ENCODE data around the gene MYH7B. TPM values are rescaled to one million over a fixed set of nuclear protein-coding genes. Genes with fewer than 3 reads are reported as not detected.

MYH7B gene
- total RNA-seq (100 to 1,000 TPM in 2 of 4 donors, 10 to 100 TPM in 2; 43.3 to 134 (median 99.2) TPM), polyA plus RNA-seq (125 TPM)
- long read RNA-seq, donor 1, partial matches to known transcripts: 93 of 124 reads
- long read RNA-seq, donor 1, other reads (novel, unspliced or antisense): 29 of 124 reads
- long read RNA-seq, donor 2, partial matches to known transcripts: 51 of 79 reads
- long read RNA-seq, donor 2, other reads (novel, unspliced or antisense): 26 of 79 reads
- long read RNA-seq, donor 3, partial matches to known transcripts: 15 of 28 reads
- long read RNA-seq, donor 3, other reads (novel, unspliced or antisense): 9 of 28 reads
- long read RNA-seq, donor 4, partial matches to known transcripts: 57 of 89 reads
- long read RNA-seq, donor 4, other reads (novel, unspliced or antisense): 31 of 89 reads

DNA sequence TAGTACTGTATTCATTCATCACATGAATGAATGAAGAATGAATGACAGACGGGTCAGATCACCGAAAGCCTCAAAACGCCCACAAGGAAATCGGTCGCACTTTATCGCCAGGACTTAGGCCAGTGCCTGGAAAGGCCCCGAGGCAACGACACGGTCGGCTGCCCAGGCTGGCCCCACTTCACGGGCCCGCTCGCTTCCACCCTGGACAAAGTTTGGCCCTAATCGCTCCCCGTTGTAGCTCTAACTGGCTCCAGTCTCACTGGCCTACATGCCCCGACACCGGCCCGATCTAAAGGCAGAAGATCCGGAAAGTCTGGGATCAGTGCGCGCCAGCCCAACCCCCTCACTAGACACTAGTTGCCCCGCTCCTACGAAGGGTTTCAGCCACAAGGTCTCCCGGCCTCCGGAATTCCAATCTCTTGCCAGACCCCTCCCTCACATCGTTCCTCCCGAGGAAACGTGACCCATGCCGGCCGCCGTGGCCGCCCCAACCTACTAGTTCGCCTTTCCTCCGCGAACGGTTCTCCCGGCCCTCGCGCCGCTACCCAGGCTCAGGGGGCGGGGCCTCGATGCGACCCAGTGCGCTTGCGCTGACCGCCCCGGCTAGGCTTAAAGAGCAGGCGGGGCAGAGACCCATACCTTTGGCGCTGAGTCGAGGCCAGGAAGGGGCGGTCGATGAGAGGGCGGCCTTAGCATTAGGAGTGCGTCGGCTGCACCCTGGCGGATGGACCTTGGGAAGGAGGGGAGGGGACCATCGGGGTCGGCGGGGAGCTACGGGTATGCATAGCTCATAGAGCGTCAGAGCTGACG lies at the start of gene MYH7B, which contains the start of gene GSS:
Gene MYH7B, plus strand, starts transcription at position 638 of the 810 bp plus-strand sequence. CDS start 22,138 bp downstream, outside the sequence.
Gene GSS, minus strand, starts transcription at position 576 of the 810 bp plus-strand sequence. CDS start 3,954 bp downstream, outside the sequence.
- intact Hi-C loops (cut with DNase I): loop anchor here in 3 of 4 donors (2.0 to 5.0 kb wide), 2 partner anchors 81 to 83 kb away; partner anchors contain the start of gene GGT7 (in 1 of the 3)
- under 1% methylated on average over 62 of the region's 62 CpGs for WGBS
- peak within 1 kb of the TSS; percentile 46 for H3K4me3 ChIP-seq (ENCODE audit: low read length)

DNA sequence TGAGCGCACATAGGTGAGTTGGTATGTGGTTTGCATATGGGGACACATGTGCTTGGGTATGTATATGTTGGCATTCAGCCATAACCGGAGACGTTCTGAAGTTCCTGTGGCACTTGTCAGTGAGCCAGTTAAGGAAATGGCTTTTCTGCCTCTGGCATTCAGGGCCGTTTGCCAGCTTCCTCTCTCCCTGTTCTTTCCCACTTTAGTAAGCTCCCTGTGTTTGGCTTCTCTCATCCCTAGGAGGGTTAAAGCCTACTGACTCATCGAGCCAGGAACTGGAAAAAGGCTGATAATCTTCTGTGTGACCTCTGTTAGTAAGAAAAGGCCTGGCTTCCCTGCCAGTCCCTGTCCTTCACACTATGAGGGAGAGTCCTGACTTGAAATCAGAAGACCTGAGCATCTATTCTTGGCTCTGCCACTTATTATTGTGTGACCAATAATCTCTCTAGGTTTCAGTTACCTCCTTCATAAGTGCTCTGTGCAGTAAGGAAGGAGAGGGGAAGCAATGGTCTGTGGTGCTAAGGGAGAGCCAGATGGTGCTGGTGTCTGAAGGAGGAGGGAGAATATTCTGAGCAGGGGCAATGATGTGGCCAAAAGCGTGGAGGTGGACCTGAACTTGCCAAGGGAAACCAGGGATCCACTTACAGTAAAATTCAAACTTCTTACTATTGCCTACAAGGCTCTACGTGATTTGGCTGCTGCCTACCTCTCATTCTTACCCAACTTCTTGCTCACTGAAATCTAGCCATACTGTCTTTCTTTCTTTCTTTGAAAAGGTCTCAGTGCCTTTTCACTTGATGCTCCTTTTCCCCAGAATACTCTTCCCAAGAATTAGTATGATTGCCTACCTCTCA lies 47.8 kb upstream of the MYH7B start:
- DNase-seq (peak; percentile 69 to 84 (median 79)), ATAC-seq (peak; percentile 93 to 98)
- Histone ChIP-seq H3K27me3 (ENCODE audit: control insufficient read depth, insufficient read depth) (no peaks in the 10 kb centered on the region), H3K27ac (ENCODE audit: low read length) (peak overlapping the region; percentile 99), H3K9me3 (ENCODE audit: control insufficient read depth, low read length) (no peaks in the 10 kb centered on the region), H3K4me3 (ENCODE audit: low read length) (no peak overlapping the region), H3K4me1 (ENCODE audit: control insufficient read depth, insufficient read depth, low read length) (peaks cover 10% of the 10 kb centered on the region)
- intact Hi-C loops (cut with DNase I): no loop called here
- 24% methylated on average over 7 of the region's 7 CpGs for WGBS

More for the DNA sequence above, at the start of gene MYH7B, which contains the start of gene GSS:
- H3K9me3 ChIP-seq (ENCODE audit: control insufficient read depth, low read length): no peaks in the 10 kb centered on the region
- peak; percentile 97 for ATAC-seq
- H3K27me3 ChIP-seq (ENCODE audit: control insufficient read depth, insufficient read depth): no peaks in the 10 kb centered on the region
- DNase-seq: peak; percentile 98 to 100 (median 100)
- H3K4me1 ChIP-seq (ENCODE audit: control insufficient read depth, insufficient read depth, low read length): no peaks in the 10 kb centered on the region
- H3K27ac ChIP-seq (ENCODE audit: low read length): peak within 1 kb of the TSS; percentile 71

DNA sequence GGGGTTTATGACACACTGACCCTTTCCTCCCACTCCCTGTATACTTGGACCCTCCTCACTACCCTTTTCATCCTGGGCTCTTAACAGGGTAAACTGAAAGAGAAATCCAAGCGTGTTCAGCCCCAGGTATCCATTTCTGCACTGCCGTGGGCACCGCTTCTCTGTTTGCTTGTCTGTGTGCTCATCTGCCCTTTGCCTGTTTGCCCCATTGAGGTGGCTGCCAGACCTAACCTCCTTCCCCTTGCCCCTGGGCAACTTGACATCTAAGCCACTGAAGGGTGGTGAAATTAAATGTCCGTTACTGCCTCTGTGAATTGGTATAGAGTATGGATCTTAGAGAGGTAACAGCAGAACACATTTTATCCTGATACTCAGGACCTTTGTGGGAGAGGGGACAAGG lies 40.5 kb upstream of the MYH7B start:
- Histone ChIP-seq H3K9me3 (ENCODE audit: control insufficient read depth, low read length) (no peaks in the 10 kb centered on the region), H3K27ac (ENCODE audit: low read length) (peak overlapping the region; percentile 25), H3K4me1 (ENCODE audit: control insufficient read depth, insufficient read depth, low read length) (peaks cover 11% of the 10 kb centered on the region), H3K4me3 (ENCODE audit: low read length) (no peak overlapping the region), H3K27me3 (ENCODE audit: control insufficient read depth, insufficient read depth) (no peaks in the 10 kb centered on the region)
- no peak for ATAC-seq
- intact Hi-C loops (cut with DNase I): no loop called here
- WGBS: 91% methylated on average over 4 of the region's 4 CpGs
- no peak for DNase-seq

DNA sequence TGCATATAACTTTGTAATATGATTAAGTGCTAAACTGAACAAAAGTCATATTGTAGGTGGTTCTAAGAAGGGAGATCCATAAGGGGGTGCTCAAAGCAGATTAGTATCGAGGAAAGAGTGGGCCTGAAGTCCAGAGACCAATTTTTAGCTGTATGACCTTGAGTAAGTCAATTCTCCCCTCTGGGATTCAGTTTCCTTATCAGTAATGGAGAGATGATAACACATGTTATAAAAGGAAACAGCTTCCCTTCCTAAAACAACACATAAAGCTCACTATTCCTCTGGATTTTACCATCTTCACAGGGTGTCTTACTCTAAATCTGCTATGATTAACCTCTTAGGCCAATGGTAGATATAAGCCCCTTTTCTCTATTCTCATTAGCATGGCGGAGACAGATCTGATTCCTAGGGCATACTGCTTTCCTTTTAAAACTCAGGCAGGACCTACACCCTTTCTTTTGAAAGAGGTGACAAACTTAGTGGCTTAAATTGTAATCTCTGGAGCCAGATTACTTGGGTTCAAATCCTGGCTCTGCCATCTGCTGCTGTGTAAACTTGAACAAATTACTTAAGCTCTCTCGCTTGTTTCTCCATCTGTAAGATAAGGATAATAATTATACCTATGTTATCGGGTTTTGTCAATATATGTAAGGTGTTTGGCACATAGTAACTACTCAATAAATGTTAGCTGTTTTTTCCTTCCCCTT lies 39.8 kb upstream of the MYH7B start:
- Histone ChIP-seq H3K9me3 (ENCODE audit: control insufficient read depth, low read length) (no peaks in the 10 kb centered on the region), H3K27me3 (ENCODE audit: control insufficient read depth, insufficient read depth) (no peaks in the 10 kb centered on the region), H3K4me3 (ENCODE audit: low read length) (no peak overlapping the region), H3K4me1 (ENCODE audit: control insufficient read depth, insufficient read depth, low read length) (peaks cover 11% of the 10 kb centered on the region), H3K27ac (ENCODE audit: low read length) (no peak overlapping the region)
- intact Hi-C loops (cut with DNase I): no loop called here
- DNase-seq (no peak), ATAC-seq (no peak)
- 75% methylated on average over 4 of the region's 4 CpGs for WGBS

DNA sequence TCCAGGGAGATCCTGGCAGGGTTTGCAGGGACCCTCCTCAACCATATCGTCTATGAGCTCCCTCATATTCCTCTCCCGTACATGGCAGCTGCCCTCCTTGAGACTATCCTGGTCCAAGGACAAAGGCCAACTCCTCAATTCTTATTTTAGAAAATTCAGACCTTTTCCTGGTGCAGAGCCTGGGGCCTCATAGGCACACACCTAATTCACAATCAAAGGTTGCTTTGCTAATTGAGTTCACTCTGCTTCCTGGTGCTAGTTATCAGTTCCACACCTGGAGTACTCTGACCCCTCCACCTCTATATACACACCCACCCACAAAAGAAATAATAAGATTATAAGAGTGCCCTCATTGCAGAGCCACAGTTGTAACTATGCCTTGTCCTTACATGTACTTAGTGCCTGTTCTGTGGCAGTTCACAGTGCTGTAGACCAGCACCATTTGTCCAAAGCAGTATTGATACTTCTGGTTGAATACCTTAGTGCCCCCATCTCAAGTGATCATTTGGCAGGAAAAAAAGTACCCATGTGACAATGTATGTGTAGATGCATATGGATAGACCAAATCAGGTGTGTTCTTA lies 38.8 kb upstream of the MYH7B start:
- Histone ChIP-seq H3K9me3 (ENCODE audit: control insufficient read depth, low read length) (no peaks in the 10 kb centered on the region), H3K4me3 (ENCODE audit: low read length) (no peak overlapping the region), H3K27ac (ENCODE audit: low read length) (no peak overlapping the region), H3K4me1 (ENCODE audit: control insufficient read depth, insufficient read depth, low read length) (peaks cover 11% of the 10 kb centered on the region), H3K27me3 (ENCODE audit: control insufficient read depth, insufficient read depth) (no peaks in the 10 kb centered on the region)
- ATAC-seq (peak in 1 of 2 donors; percentile 32), DNase-seq (no peak)
- intact Hi-C loops (cut with DNase I): no loop called here
- 56% methylated on average over 2 of the region's 2 CpGs for WGBS

DNA sequence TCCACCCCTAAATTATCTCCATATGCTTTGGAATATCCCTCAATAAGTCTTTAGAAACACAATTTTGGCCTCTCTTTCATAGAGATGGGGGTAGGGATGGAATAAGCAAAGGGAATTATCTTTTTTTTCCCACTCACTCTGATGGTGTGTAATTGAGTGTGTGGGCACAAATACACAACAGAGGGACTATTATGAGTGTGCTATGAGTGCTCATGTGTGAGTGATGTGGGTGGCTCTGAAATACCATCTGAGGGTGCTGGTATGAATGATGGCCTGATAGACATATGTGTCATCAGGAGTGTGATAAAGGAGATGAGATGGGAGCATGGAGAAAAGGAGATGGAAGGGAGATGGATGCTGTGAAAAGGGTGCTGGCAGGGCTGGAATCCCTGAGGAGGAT lies 35.6 kb upstream of the MYH7B start:
- H3K27me3 ChIP-seq (ENCODE audit: control insufficient read depth, insufficient read depth): no peaks in the 10 kb centered on the region
- H3K4me3 ChIP-seq (ENCODE audit: low read length): no peak overlapping the region
- H3K27ac ChIP-seq (ENCODE audit: low read length): no peak overlapping the region
- H3K9me3 ChIP-seq (ENCODE audit: control insufficient read depth, low read length): no peaks in the 10 kb centered on the region
- ATAC-seq: no peak
- DNase-seq: no peak
- intact Hi-C loops (cut with DNase I): no loop called here
- peaks cover 2% of the 10 kb centered on the region for H3K4me1 ChIP-seq (ENCODE audit: control insufficient read depth, insufficient read depth, low read length)

DNA sequence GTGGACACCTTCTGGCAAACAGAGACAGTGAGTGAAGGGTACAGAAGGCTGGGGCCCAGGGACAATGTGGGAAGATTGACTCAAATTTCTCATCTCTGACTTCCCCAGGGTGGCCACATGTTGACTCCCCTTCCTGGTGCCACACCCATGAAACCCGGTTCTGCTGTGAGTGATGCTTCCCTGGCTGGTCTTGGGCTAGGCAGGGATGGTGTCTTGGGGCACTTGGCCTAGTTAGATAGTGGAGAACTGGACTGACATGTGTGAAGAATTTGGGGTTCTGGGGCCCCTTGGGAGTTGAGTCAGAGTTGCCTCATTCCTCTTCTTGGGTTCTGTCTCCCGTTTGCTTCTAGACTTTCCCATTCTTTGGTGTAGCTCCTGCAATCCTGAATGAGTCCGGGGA lies 34.2 kb upstream of the MYH7B start:
- no peak overlapping the region for H3K4me3 ChIP-seq (ENCODE audit: low read length)
- H3K27ac ChIP-seq (ENCODE audit: low read length): peak overlapping the region; percentile 20
- H3K4me1 ChIP-seq (ENCODE audit: control insufficient read depth, insufficient read depth, low read length): peaks cover 2% of the 10 kb centered on the region
- no peaks in the 10 kb centered on the region for H3K27me3 ChIP-seq (ENCODE audit: control insufficient read depth, insufficient read depth)
- intact Hi-C loops (cut with DNase I): no loop called here
- no peaks in the 10 kb centered on the region for H3K9me3 ChIP-seq (ENCODE audit: control insufficient read depth, low read length)
- ATAC-seq (no peak), DNase-seq (no peak)
- 61% methylated on average over 3 of the region's 3 CpGs for WGBS

DNA sequence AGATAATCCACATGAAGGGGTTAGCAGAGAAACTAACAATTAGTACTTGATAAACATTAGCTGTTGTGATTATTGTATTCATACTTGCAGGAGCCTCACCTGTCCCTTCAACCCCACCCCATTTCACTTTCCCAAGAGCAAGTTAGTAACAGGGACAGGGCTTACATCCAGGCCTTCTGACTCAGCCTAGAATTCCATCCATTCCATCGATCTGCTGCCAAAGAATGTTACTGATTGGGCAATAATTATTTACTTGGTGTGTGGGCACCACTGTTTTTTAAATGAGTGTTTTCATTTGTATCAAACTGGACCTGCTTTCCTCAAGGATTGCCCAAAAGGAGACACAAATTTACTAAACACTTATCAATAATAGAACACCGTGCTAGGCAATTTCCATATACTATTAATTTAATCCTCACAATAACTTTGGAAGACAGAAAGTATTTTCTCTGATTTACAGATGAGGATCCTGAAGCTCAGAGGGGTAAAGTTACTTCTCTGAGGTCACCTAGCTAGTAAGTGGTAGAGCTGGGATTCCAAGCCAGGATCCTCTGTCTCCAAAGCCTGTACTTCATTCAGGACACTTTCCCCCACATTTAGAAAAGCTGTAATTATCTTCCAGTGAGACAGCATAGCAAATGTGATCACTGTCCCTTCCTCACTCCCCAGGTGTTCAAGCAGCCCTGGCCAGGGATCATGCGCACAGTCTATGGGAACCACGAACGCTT lies 32.9 kb upstream of the MYH7B start:
- ATAC-seq (peak; percentile 61 to 73), DNase-seq (no peak)
- intact Hi-C loops (cut with DNase I): no loop called here
- Histone ChIP-seq H3K4me1 (ENCODE audit: control insufficient read depth, insufficient read depth, low read length) (peaks cover 2% of the 10 kb centered on the region), H3K27ac (ENCODE audit: low read length) (peak overlapping the region; percentile 26), H3K4me3 (ENCODE audit: low read length) (no peak overlapping the region), H3K9me3 (ENCODE audit: control insufficient read depth, low read length) (no peaks in the 10 kb centered on the region), H3K27me3 (ENCODE audit: control insufficient read depth, insufficient read depth) (no peaks in the 10 kb centered on the region)
- 83% methylated on average over 5 of the region's 5 CpGs for WGBS

DNA sequence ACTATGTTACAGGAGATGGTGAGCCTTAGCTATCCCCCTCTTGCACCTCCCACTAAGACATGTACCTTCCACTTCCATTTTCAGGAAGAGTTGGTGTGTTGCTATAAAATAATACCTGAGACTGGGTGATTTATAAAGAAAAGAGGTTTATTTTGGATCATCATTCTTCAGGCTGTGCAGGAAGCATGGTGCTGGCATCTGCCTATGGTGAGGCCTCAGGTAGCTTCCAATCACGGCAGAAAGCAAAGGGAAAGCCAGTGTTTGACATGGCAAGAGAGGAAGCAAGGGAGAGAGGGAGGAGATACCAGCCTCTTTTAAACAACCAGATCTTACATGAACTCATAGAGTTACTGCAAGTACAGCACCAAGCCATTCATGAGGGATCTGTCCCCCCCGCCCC lies 32.3 kb upstream of the MYH7B start:
- Histone ChIP-seq H3K27ac (ENCODE audit: low read length) (peak overlapping the region; percentile 30), H3K9me3 (ENCODE audit: control insufficient read depth, low read length) (no peaks in the 10 kb centered on the region), H3K27me3 (ENCODE audit: control insufficient read depth, insufficient read depth) (no peaks in the 10 kb centered on the region), H3K4me1 (ENCODE audit: control insufficient read depth, insufficient read depth, low read length) (peaks cover 2% of the 10 kb centered on the region), H3K4me3 (ENCODE audit: low read length) (no peak overlapping the region)
- intact Hi-C loops (cut with DNase I): no loop called here
- no peak for ATAC-seq
- no peak for DNase-seq
- WGBS: 98% methylated on average over 2 of the region's 2 CpGs
